HEK293 (cell line): ENCODE measurements around the gene CHCHD6.

ENCODE experiments used
- CTCF ChIA-PET: fragments of 350-600 bp; formaldehyde crosslinking; extraction: SDS; loops from one replicate; lab custom pipeline; 2021; ENCODE audit warnings: antibody characterized with exemption; lab: Yijun Ruan, JAX
- POLR2A ChIA-PET: fragments of 300-600 bp; formaldehyde crosslinking; extraction: SDS; loops from one replicate; lab custom pipeline; 2020; ENCODE audit warnings: antibody characterized with exemption, inconsistent platforms; lab: Yijun Ruan, JAX
- H3K27ac ChIP-seq: fragments of 200-500 bp; sonication (Bioruptor generic); 2 replicates; pipeline ENCODE4 v1.5.1; 2014; ENCODE audit warnings: low read depth, low read length, control low read depth, inconsistent platforms; ENCODE audit errors: extremely low read depth
- H3K36me3 ChIP-seq, 2 experiments: fragments of 200-500 bp in 1 of 2; sonication (Bioruptor generic) in 1 of 2; 1 replicate in 1 of 2; 2 replicates in 1 of 2; pipeline ENCODE4 v1.5.1; 2014 to 2017; ENCODE audit warnings: inconsistent platforms in 2 of 2, low read length in 2 of 2; ENCODE audit not compliant: control insufficient read depth in 2 of 2, insufficient read depth in 1 of 2
- H3K4me1 ChIP-seq: fragments of 200-500 bp; sonication (Bioruptor generic); 2 replicates; pipeline ENCODE4 v1.5.1; 2014; ENCODE audit warnings: mild to moderate bottlenecking, low read length, inconsistent platforms; ENCODE audit not compliant: control insufficient read depth, insufficient read depth
- H3K4me3 ChIP-seq: 2 replicates; pipeline ENCODE4 v1.5.1; 2011; ENCODE audit warnings: low read depth, mild to moderate bottlenecking, control low read depth, low read length, moderate library complexity
- H3K9me3 ChIP-seq: fragments of 200-500 bp; sonication (Bioruptor generic); 2 replicates; pipeline ENCODE4 v1.5.1; 2014; ENCODE audit warnings: low read depth, low read length, inconsistent platforms; ENCODE audit not compliant: control insufficient read depth, insufficient read depth
- AEBP2 ChIP-seq: fragments of 450-650 bp; formaldehyde crosslinking; IDR thresholded peaks from 2 replicates; pipeline ENCODE4 v1.5.1; 2016; ENCODE audit warnings: missing biosample characterization, missing genetic modification characterization, borderline replicate concordance
- BCL11A ChIP-seq: fragments of 450-650 bp; formaldehyde crosslinking; IDR thresholded peaks from 2 replicates; pipeline ENCODE4 v1.5.1; 2016; ENCODE audit warnings: low read depth, missing biosample characterization, missing genetic modification characterization
- BCL11B ChIP-seq: fragments of 450-650 bp; formaldehyde crosslinking; IDR thresholded peaks from 2 replicates; pipeline ENCODE4 v1.5.1; 2016; ENCODE audit warnings: low read depth, missing biosample characterization, missing genetic modification characterization
- HOXA7 ChIP-seq: sonication (generic); formaldehyde crosslinking; IDR thresholded peaks from 2 replicates; pipeline ENCODE4 v1.8.1; 2022; ENCODE audit warnings: missing genetic modification reagents, borderline replicate concordance
- HOXC10 ChIP-seq: sonication (generic); formaldehyde crosslinking; IDR thresholded peaks from 2 replicates; pipeline ENCODE4 v1.8.1; 2023; ENCODE audit warnings: mild to moderate bottlenecking, missing genetic modification reagents
- MZF1 ChIP-seq: fragments of 450-650 bp; formaldehyde crosslinking; IDR thresholded peaks from 2 replicates; pipeline ENCODE4 v1.5.1; 2017; ENCODE audit warnings: missing biosample characterization, missing genetic modification characterization, borderline replicate concordance
- OSR2 ChIP-seq: fragments of 450-650 bp; formaldehyde crosslinking; IDR thresholded peaks from 2 replicates; pipeline ENCODE4 v1.5.1; 2016; ENCODE audit warnings: missing biosample characterization, missing genetic modification characterization
- PRDM6 ChIP-seq: fragments of 450-650 bp; formaldehyde crosslinking; IDR thresholded peaks from 2 replicates; pipeline ENCODE4 v1.5.1; 2017; ENCODE audit warnings: missing biosample characterization, missing genetic modification characterization
- ZBTB11 ChIP-seq: fragments of 450-650 bp; formaldehyde crosslinking; conservative IDR thresholded peaks from 2 replicates; pipeline ENCODE4 v1.5.1; 2016; ENCODE audit warnings: low read depth, missing biosample characterization, missing genetic modification characterization
- ZFP69B ChIP-seq: fragments of 450-650 bp; formaldehyde crosslinking; IDR thresholded peaks from 2 replicates; pipeline ENCODE4 v1.5.1; 2016; ENCODE audit warnings: missing biosample characterization, missing genetic modification characterization
- ZNF202 ChIP-seq: fragments of 450-650 bp; formaldehyde crosslinking; IDR thresholded peaks from 2 replicates; pipeline ENCODE4 v1.5.1; 2016; ENCODE audit warnings: missing biosample characterization, missing genetic modification characterization, borderline replicate concordance
- ZNF23 ChIP-seq: fragments of 450-650 bp; formaldehyde crosslinking; IDR thresholded peaks from 2 replicates; pipeline ENCODE4 v1.5.1; 2016; ENCODE audit warnings: missing biosample characterization, missing genetic modification characterization, borderline replicate concordance
- ZNF391 ChIP-seq: fragments of 450-650 bp; formaldehyde crosslinking; IDR thresholded peaks from 2 replicates; pipeline ENCODE4 v1.5.1; 2016; ENCODE audit warnings: low read depth, missing biosample characterization, missing genetic modification characterization, borderline replicate concordance
- ZNF398 ChIP-seq: fragments of 450-650 bp; formaldehyde crosslinking; IDR thresholded peaks from 2 replicates; pipeline ENCODE4 v1.5.1; 2017; ENCODE audit warnings: missing biosample characterization, missing genetic modification characterization
- ZNF423 ChIP-seq: fragments of 450-650 bp; formaldehyde crosslinking; IDR thresholded peaks from 2 replicates; pipeline ENCODE4 v1.5.1; 2016; ENCODE audit warnings: missing biosample characterization, missing genetic modification characterization
- ZNF513 ChIP-seq: fragments of 450-650 bp; IDR thresholded peaks from 2 replicates; pipeline ENCODE4 v1.5.1; 2018; ENCODE audit warnings: missing biosample characterization, missing genetic modification characterization
- ZNF549 ChIP-seq: fragments of 450-650 bp; IDR thresholded peaks from 2 replicates; pipeline ENCODE4 v1.5.1; 2018; ENCODE audit warnings: missing biosample characterization, missing genetic modification characterization, mild to moderate bottlenecking, inconsistent platforms, moderate library complexity
- ZNF560 ChIP-seq: fragments of 450-650 bp; formaldehyde crosslinking; IDR thresholded peaks from 2 replicates; pipeline ENCODE4 v1.5.1; 2017; ENCODE audit warnings: missing biosample characterization, missing genetic modification characterization, borderline replicate concordance
- ZNF610 ChIP-seq: fragments of 450-650 bp; formaldehyde crosslinking; IDR thresholded peaks from 2 replicates; pipeline ENCODE4 v1.5.1; 2016; ENCODE audit warnings: missing biosample characterization, missing genetic modification characterization, borderline replicate concordance
- ZNF621 ChIP-seq: fragments of 450-650 bp; formaldehyde crosslinking; IDR thresholded peaks from 2 replicates; pipeline ENCODE4 v1.5.1; 2017; ENCODE audit warnings: missing biosample characterization, missing genetic modification characterization
- ZNF76 ChIP-seq: fragments of 450-650 bp; formaldehyde crosslinking; IDR thresholded peaks from 2 replicates; pipeline ENCODE4; 2016; ENCODE audit warnings: low read depth, missing biosample characterization, missing genetic modification characterization, borderline replicate concordance
- ZNF777 ChIP-seq: fragments of 450-650 bp; formaldehyde crosslinking; IDR thresholded peaks from 2 replicates; pipeline ENCODE4 v1.5.1; 2017; ENCODE audit warnings: missing biosample characterization, missing genetic modification characterization, borderline replicate concordance
- ZNF785 ChIP-seq: fragments of 450-650 bp; formaldehyde crosslinking; IDR thresholded peaks from 2 replicates; pipeline ENCODE4 v1.5.1; 2016; ENCODE audit warnings: missing biosample characterization, missing genetic modification characterization

Gene CHCHD6

GRCh38 chr3:126859415-126860246 lies 155.6 kb downstream of the CHCHD6 start (continued):
- TF ChIP-seq HOXA7 (no peak), ZNF391 (tag by site-specific recombination) (no peak), ZNF549 (tag by site-specific recombination) (no peak), ZNF785 (tag by site-specific recombination) (no peak), ZBTB11 (no peak), ZNF23 (tag by site-specific recombination) (no peak)
- TF ChIP-seq, all 188 proteins: peak for 0

GRCh38 chr3:126865736-126866135 lies 161.7 kb downstream of the CHCHD6 start:
- H3K27ac ChIP-seq = no peak overlapping the region
- ChIA-PET POLR2A (no interaction called here), CTCF (no interaction called here)
- H3K9me3 ChIP-seq = no peaks in the 10 kb centered on the region
- no peaks in the 10 kb centered on the region; a peak in 1 of 3 replicates for H3K36me3 ChIP-seq
- no peaks in the 10 kb centered on the region for H3K4me1 ChIP-seq
- TF ChIP-seq BCL11B (no peak), ZNF621 (no peak), ZNF560 (tag by site-specific recombination) (no peak), ZNF513 (no peak), AEBP2 (tag by site-specific recombination) (no peak), ZNF777 (tag by site-specific recombination) (no peak), ZNF202 (tag by site-specific recombination) (no peak), BCL11A (tag by site-specific recombination) (no peak), OSR2 (tag by site-specific recombination) (no peak), ZNF610 (no peak)
- H3K4me3 ChIP-seq = no peak overlapping the region

- H3K36me3 ChIP-seq = no peaks in the 10 kb centered on the region; a peak in 1 of 3 replicates
- no peak overlapping the region for H3K27ac ChIP-seq
- no peak overlapping the region for H3K4me3 ChIP-seq
- ChIA-PET POLR2A (no interaction called here), CTCF (no interaction called here)
- H3K9me3 ChIP-seq = no peaks in the 10 kb centered on the region
- no peaks in the 10 kb centered on the region for H3K4me1 ChIP-seq
- TF ChIP-seq PRDM6 (tag by site-specific recombination) (no peak), ZFP69B (tag by site-specific recombination) (no peak), ZNF398 (tag by site-specific recombination) (no peak), ZNF423 (no peak), ZNF621 (no peak), ZNF76 (tag by site-specific recombination) (no peak), HOXC10 (CRISPR knock-in tag) (no peak), MZF1 (no peak)
These were observed 162.2 kb downstream of the CHCHD6 start for GRCh38 chr3:126866175-126866759.
